OCI-LY3 (cell line): ENCODE data around the gene ATP12A.

Experiments used
- EZH2phosphoT487 ChIP-seq: fragments of 200-600 bp; shearing (Covaris generic); IDR thresholded peaks from 2 replicates; pipeline ENCODE4 v1.6.1; 2018; ENCODE audit warnings: antibody characterized with exemption, mixed run types, low read depth
- TF ChIP-seq, protein P1 (sequence below): fragments of 200-600, 300-600 bp; sonication (generic); IDR thresholded peaks from 2 replicates; pipeline ENCODE4 v1.5.1; 2014; ENCODE audit warnings: antibody characterized with exemption, low read length, low read depth

DNA sequence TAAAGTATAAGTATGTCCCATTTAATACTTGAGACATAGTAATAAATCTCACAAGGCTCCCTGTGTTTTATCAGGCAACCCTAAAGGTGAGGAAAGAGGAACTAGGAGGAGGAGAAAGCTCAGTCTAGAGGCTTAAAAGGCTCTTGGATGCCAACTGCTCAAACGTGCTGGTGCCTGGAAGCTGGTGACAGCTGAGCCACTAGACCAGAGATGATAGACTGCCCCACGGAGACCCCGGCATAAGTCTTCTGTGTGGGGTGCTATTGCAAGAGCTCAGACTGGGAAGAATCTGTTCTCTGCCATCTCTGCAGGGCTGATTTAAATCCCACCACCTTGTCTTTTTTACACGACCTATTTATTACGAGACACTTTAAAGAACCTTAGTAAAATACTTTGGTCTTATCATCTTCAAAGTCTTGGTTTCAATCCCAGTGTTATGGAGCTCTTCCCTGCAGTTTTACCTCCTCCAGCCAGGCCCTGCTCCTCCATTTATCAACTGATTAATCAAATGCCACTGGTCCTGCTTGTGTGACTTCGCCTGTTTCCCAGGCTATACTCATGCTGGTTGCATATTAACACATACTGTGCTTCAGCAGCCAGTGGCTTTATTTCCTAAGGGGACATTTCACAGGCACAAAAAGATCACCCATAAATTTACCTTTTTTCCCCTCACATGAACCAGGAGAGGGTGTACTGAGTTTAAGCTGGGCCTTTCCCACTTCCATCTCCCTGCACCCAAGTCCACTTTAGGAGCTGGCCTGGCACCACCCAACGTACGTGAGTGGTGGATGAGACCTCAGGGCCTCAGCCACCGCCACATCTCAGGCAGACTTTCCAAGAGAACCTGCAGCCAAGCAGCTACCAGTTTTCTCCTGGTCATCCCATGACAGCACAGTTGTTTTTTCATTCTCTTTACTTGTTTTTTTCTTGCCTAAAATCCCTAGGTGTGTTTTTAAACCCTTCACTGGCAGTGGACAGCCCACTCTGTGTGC is 7.8 kb upstream of the ATP12A start:
- TF ChIP-seq, protein P1, sequence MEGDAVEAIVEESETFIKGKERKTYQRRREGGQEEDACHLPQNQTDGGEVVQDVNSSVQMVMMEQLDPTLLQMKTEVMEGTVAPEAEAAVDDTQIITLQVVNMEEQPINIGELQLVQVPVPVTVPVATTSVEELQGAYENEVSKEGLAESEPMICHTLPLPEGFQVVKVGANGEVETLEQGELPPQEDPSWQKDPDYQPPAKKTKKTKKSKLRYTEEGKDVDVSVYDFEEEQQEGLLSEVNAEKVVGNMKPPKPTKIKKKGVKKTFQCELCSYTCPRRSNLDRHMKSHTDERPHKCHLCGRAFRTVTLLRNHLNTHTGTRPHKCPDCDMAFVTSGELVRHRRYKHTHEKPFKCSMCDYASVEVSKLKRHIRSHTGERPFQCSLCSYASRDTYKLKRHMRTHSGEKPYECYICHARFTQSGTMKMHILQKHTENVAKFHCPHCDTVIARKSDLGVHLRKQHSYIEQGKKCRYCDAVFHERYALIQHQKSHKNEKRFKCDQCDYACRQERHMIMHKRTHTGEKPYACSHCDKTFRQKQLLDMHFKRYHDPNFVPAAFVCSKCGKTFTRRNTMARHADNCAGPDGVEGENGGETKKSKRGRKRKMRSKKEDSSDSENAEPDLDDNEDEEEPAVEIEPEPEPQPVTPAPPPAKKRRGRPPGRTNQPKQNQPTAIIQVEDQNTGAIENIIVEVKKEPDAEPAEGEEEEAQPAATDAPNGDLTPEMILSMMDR = no peak
- no peak for TF ChIP-seq EZH2phosphoT487
